Fibroblast of skin of left quadriceps (primary cell): Measurements from ENCODE around the gene OPRL1.
"Not testable (repeated sequence)": the region's sequence is repeated elsewhere in the genome, so short reads cannot be mapped to it uniquely, and the experiment has no call there.

Experiments
- DNase-seq, 2 experiments: peaks; one replicate each; pipeline ENCODE4 v3.0.0-alpha.2; 2013; ENCODE audit warnings: low read depth in 2 of 2

The OPRL1 gene

DNA sequence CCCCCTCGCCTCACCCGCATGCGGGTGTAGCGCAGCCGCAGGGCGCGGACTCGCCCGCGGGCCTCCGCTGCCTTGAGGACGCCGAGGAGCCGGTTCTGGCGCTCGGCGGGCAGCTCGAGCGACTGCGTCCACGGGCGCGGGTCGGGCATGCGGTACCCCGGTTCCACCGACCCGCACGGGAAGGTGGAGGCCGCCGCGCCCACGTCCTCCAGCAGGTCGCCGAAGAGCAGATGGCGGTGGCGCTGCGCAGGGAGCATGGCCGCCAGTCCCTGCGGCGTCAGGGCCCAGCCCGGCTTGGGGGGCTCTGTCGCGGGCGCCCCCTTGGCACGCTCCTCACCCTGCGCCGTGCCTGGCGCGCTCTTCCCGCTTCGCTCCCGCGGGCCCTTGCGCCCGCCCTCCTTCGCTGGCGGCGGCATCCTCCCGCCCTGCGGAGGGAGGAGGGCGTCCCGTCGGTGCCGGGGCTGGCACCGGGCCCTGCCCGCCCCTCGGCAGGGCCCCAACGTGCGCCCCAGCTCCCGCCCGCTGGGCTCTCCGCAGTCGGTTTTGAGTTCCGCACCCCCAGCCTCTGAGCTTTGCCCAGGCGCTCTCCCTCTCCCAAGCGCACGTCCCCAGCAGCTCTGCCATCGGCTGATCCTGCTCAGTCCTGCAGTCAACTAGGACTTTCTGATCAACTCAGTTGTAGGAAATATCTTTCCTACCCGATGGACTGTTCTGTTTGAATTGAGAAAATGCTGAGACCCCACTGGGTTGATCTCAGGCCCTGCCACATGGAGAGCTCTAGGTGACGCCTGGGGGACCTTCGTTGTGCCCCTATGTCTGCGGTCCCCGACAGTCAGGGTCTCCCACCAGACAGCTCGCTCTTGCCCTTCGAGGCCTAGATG lies 4.2 kb downstream of the OPRL1 start, which contains the start of gene LKAAEAR1:
Gene LKAAEAR1, minus strand, starts transcription at position 595 of the 881 bp plus-strand sequence. Its CDS starts 179 bp downstream, at position 416.
- no peak for DNase-seq

DNA sequence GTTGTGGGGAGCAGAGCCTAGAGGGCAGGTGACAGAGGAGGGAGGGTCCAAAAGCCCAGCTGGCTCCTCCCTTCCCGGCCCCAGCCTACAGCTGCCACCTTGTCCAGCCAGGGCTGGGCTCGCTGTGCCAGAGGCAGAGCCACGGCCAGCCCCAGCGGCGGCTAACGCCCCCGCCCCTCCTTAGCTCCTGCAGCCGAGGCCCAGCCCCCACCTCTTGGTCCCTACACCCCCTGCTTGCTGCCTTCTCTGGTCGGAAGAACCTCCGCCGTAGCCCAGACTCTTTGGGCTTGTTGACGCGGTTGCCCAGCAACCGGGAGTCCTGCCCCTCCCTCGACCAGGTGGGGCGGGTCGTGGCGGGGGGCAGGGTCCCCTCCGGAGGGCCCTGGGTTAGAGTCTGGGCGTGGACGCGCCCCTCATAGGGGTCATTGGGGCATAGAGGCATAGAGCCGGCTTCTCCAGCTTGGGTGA lies 4.8 kb downstream of the OPRL1 start:
- DNase-seq: no peak

DNA sequence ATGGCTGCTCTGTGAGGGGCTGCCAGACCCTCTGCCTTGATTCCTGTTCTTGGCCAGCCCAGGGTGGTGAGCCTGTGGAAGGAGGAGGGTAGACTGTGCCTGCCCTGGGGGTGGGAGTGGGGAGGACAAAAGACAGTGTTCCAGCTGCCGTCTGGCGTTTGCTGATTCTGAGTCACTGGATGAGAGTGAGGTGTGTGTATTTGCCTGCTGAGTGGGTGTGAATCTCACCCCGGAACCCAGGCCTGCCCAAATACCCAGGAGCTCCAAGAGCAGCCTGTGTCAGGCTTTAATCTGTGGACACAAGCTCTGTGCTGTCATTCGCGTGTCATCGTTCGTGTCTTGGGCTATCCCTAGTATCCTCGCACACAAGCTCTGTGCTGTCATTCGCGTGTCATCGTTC lies 6.9 kb downstream of the OPRL1 start:
- DNase-seq: no peak

DNA sequence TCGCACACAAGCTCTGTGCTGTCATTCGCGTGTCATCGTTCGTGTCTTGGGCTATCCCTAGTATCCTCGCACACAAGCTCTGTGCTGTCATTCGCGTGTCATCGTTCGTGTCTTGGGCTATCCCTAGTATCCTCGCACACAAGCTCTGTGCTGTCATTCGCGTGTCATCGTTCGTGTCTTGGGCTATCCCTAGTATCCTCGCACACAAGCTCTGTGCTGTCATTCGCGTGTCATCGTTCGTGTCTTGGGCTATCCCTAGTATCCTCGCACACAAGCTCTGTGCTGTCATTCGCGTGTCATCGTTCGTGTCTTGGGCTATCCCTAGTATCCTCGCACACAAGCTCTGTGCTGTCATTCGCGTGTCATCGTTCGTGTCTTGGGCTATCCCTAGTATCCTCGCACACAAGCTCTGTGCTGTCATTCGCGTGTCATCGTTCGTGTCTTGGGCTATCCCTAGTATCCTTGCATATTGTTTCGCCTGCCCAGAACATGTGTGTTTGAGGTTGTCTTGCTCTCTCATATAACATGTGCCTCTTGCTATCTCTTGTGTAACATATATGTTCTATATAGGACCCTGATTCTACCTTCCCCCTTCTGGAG lies 7.4 kb downstream of the OPRL1 start:
- not testable (repeated sequence) for DNase-seq

DNA sequence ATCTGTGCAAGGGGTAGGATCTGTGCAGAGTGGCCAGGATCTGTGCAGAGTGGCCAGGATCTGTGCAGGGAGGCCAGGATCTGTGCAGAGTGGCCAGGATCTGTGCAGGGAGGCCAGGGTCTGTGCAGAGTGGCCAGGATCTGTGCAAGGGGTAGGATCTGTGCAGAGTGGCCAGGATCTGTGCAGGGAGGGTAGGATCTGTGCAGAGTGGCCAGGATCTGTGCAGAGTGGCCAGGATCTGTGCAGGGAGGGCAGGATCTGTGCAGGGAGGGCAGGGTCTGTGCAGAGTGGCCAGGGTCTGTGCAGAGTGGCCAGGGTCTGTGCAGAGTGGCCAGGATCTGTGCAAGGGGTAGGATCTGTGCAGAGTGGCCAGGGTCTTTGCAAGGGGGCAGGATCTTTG lies 8.7 kb downstream of the OPRL1 start:
- DNase-seq: not testable (repeated sequence)

DNA sequence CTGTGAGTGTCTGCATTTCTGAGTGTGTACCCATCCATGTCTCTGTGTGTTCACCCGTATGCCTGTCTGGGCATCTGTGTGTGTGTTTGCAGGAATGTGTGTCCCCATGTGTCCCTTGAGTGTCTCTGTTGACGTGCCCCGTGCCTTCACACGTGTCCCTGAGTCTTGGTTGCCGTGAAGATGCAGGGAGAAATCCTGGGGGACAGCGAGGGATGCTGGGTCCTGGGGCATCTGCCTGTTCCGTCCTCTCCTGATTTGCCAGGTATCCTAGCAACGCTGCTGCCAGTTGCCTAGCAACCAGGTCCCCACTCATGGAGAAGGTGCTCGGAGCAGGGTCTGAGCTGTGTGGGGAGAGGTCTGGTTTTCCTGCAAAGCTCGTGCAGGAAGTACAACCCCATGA lies 10.3 kb downstream of the OPRL1 start:
- DNase-seq: no peak

DNA sequence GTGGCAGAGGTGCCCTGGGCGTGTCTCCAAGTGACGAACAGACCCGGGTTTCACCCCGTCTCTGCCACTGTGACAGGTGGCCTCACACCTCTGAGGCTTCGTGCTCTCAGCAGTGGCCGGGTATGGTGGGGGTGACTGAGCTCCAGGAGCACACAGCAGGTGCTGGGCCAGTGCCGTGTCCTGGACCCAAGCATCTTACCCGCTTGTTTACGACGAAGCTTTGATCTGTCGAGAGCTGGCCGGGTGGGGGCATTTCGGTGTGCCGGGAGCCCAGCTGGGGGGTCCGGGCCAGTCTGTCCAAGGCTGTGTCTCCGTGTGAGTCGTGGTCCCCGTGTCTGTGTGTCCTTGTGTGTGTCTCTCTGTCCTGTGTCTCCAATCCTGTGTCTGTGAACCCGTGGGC lies 11.5 kb downstream of the OPRL1 start:
- no peak for DNase-seq

DNA sequence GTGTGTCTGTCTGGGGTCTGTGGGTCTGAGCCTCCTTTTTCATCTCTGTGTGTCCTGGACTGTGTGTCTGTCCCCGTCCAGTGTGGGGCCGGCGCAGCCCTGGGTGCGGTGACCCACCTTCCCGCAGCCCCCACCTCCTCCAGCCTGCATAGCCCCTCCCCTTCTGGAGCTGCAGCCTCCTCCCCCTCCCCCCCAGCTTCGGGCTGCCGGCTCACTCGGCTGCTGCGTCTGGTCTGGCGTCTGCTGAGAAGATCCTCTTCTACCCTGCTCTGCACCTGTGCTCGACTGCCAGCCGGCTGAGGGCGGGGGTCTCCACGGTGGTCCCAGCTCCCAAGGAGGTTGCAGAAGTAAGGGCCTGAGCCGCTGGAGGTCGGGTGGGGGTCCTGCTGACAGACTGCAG lies 11.9 kb downstream of the OPRL1 start:
- no peak for DNase-seq

DNA sequence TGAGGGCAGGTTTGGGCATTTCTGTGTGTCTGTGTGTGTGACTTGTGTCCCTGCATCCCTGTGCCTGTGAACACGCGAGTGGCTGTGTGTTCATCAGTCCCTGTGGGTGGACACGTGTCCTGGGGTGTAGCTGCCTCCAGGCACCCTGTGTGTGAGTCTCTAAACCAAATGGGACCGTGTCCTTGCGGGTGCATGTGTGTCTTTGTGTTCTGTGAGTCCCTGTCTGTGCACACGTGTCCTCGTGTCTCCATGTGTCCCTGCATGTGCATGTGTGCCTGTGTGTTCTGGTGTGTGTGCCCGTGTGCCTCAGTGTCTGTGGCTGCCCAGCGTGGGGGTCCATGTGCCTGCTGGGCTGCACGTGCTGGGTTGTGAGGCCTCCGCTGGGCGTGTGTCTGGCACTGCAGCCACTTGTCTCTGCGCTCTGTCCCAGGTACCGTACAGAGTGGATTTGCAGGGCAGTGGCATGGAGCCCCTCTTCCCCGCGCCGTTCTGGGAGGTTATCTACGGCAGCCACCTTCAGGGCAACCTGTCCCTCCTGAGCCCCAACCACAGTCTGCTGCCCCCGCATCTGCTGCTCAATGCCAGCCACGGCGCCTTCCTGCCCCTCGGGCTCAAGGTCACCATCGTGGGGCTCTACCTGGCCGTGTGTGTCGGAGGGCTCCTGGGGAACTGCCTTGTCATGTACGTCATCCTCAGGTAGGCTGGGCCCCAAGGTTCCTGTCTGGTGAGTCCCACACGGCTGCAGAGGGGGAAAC lies 12.6 kb downstream of the OPRL1 start:
- DNase-seq: no peak

DNA sequence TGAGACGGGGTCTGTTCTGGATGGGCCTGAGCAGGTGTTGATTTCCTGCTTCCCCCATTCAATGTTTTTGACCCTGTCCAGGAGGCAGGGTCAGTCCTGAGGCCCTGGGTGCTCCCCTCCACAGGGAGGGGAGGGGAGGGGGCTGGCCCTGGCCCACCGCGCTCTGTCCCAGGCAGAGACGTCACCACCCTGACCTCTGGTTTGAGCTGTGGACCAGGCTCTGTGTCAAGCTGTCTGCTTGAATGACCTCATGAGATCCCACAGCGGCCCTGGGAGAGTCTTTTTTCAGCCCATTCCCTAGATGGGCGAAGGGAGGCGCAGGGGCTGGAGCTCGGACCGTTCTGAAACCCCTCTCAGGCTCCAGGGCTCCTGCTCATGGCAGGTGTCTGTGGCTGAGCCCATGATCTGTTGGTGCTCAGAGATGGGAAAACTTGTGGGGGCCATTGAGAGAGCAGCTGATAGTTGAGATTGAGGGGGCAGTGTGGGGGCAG lies 13.2 kb downstream of the OPRL1 start:
- no peak for DNase-seq

DNA sequence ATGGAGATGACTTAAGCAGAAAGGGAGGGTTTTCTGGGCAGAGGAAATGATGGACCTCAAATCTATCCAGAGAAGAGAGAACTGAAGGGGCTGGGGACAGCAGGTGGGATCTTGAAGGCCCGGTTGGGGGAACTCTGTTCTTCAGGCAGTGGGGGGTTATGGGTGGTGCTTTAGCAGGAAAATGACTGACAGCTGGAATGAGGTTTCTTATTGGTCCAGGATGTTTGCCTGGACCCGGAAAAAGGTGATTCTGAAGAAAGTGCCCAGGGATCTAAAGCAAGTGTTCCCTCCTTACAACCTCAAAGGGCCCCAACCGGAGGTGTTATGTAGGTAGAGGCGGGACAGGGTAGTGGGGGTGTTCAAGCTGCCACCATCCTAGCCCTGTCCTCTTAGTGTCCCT lies 15.6 kb downstream of the OPRL1 start:
- no peak for DNase-seq

DNA sequence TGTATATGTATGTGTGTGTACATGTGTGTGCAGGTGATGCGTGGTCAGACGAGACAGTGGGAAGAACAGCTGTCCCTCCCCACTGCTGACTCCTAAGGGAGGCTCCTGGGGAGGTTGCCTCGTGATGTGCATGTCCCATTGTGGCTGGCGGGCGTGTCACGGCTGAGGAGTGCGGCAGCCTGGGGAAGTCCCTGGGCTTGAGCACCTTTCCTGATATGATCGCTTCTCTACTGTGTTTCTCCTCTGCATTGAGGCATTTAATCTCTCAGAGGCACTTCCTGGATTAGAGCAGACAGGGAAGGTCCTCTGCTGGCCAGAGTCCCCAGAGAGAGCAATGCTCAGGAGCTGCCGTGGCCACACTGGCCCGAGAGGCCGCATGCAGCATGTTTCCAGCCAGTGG lies 16.0 kb downstream of the OPRL1 start:
- DNase-seq: no peak

DNA sequence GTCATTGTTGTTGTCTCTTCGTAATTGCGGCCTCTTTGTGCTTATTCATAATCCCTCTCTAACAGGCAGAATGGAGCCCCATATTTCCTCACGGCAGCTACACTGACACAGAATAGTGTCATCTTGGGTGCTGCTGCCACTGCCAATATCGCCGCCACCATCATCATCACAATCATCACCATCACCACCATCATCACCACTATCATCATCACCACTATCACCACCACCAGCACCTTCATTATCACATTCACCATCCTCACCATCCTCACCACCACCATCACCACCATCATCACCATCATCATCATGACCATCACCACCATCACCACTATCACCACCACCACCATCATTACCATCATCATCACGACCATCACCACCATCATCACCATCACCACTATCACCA lies 16.7 kb downstream of the OPRL1 start:
- DNase-seq: no peak

DNA sequence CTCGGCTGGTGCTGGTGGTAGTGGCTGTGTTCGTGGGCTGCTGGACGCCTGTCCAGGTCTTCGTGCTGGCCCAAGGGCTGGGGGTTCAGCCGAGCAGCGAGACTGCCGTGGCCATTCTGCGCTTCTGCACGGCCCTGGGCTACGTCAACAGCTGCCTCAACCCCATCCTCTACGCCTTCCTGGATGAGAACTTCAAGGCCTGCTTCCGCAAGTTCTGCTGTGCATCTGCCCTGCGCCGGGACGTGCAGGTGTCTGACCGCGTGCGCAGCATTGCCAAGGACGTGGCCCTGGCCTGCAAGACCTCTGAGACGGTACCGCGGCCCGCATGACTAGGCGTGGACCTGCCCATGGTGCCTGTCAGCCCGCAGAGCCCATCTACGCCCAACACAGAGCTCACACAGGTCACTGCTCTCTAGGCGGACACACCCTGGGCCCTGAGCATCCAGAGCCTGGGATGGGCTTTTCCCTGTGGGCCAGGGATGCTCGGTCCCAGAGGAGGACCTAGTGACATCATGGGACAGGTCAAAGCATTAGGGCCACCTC lies 18.7 kb downstream of the OPRL1 start:
- DNase-seq: no peak

DNA sequence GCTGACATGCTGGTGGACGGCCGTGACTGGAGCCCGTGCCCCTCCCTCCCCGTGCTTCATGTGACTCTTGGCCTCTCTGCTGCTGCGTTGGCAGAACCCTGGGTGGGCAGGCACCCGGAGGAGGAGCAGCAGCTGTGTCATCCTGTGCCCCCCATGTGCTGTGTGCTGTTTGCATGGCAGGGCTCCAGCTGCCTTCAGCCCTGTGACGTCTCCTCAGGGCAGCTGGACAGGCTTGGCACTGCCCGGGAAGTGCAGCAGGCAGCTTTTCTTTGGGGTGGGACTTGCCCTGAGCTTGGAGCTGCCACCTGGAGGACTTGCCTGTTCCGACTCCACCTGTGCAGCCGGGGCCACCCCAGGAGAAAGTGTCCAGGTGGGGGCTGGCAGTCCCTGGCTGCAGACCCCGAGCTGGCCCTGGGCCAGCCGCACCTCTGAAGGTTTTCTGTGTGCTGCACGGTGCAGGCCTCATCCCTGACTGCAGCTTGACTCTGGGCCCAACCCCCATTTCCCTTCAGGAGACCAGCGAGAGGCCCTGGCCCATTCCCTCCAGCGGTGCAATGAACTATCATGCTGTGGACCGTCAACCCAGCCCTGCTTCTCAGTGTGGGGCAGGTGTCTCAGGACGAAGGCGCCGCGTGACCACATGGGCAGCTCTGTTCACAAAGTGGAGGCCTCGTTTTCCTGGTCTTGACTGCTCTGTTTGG lies 19.4 kb downstream of the OPRL1 start:
- DNase-seq: no peak

DNA sequence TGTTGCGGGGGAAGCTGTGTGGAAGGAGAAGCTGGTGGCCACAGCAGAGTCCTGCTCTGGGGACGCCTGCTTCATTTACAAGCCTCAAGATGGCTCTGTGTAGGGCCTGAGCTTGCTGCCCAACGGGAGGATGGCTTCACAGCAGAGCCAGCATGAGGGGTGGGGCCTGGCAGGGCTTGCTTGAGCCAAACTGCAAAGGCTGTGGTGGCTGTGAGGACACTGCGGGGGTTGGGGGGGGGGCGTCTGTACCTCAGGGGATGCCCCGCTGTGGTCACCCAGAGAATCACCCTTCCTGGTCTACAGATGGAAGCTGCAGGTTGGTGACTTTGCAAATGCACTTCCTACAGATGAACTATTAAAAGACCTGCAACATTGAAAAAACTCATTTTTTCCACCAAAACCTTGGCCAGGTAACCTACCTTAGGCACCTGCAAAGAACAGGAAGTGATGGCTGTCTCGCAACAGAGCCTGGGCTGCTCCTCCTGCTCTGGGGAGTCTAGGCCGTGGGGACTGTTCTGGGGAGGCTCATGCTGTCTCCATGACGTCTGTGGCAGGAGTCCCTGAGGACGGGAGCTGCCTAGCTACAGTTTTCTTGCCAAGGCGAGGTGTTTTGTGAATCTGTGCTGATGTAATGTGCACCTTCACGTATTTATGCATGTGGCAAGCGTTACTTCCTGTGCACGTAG lies 20.1 kb downstream of the OPRL1 start:
- no peak for DNase-seq

DNA sequence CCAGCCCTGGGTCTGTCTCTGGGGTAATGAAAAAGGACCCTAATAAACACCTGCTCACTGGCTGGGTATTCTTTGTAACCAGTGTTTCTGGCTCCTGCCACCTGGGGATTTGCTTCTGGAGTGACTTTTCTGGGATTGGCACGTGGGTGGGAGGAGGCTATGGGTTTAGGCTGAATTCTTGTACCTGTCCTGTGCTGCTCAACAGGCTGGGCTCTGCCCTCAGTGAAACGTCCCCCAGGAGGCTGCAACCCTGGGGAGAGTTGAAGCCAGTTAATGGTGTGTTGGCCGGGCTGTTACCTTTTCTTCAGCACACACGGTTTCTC lies 20.6 kb downstream of the OPRL1 start:
- no peak for DNase-seq

DNA sequence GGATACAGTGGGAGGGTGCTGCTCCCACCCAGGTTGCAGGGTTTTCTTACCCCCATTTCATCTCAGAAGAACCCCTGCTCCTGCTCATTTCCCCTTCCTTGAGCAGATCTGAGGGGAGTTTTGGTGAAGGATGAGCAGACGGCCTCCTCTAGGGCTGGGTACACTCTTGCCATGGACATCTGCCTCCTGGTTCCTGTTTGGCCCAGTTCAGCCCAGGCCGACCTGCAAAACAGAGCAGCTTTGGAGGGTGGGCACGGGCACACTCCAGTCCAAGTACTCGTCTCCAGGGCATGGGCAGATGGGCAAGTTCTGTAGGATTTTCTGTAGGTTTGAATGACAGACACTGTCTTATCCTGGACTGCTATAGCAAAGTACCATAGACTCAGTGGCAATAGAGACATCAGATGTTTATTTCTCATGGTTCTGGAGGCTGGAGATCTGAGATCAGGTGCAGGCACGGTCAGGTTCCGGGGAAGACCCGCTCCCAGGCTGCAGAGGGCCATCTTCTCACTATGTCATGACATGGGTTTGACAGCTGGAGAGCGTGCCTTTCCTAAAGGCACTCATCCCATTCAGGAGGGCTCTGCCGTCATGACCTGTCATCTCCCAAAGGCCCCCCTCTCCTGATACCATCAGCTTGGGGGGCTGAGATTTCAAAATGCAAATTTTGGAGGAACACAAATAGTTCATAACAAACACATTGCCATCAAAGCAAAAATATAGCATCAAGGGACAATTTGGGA lies 21.2 kb downstream of the OPRL1 start:
- DNase-seq: no peak

DNA sequence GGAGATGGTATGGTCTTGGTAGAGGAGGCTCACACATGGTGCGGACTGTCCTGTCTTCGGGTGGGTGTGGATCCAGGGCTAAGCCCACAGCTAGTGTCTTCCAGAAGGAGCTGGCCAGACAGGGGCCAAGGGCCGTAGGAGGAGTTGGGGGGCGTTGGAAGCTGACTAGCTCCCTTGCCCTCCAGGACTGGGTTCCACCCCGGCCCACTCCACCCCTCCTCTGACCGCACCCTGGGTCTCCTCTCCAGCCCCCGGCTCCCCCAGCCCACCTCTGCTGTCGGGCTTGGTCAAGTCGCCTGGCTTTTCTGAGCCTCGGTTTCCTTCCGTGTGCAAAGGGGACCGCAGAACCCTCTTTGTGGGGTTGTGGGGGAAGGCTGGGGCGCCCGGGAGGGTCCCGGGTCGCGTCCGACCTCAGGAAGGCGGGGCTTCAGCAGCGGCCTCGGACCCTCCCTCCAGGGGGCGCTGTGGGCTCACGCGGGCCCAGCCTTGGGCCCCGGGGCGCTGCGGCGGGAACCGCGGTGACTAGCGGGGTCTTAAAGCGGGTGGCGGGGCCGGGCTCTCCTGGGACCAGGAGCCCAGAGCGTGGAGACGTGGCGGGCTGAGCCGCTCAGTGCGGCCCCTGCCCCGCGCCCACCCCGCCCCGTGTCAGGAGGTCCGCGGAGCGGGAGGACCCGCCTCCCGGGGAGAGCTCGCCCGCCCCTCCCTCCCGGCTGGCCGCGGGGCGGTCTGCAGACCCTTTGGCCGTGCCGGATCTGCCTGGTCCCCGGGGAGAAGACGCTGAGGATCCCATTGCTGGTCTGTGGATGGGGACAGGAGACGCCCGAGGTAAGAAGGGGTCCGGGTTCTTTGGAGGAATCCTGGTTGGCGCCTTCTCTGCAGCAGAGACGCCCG lies 22.1 kb downstream of the OPRL1 start:
- DNase-seq: no peak
